Gastroesophageal sphincter (tissue), 3 donors: ENCODE measurements around the gene GOLGA6A.

Source experiments
- EP300 ChIP-seq: sonication (generic); formaldehyde crosslinking; IDR thresholded peaks from one replicate; pipeline ENCODE4 v1.6.1; 2017; ENCODE audit warnings: antibody characterized with exemption, mild to moderate bottlenecking
- POLR2A ChIP-seq, 2 donors: fragments of 450-650 bp; IDR thresholded peaks; one replicate each; pipeline ENCODE4 v1.6.1; 2017; ENCODE audit warnings: antibody characterized with exemption in 2 of 2, mild to moderate bottlenecking in 2 of 2, moderate library complexity in 1 of 2
- POLR2AphosphoS5 ChIP-seq: sonication (generic); formaldehyde crosslinking; IDR thresholded peaks from one replicate; pipeline ENCODE4 v1.6.1; 2017; ENCODE audit warnings: antibody characterized with exemption
- TF ChIP-seq, protein P1 (sequence below), 4 experiments: fragments of 200-600 bp in 2 of 4; fragments of 450-650 bp in 2 of 4; sonication (generic) in 1 of 4; IDR thresholded peaks; one replicate each; pipeline ENCODE4 v1.5.1; 2017 to 2019; ENCODE audit warnings: antibody characterized with exemption in 4 of 4, mild to moderate bottlenecking in 2 of 4, moderate library complexity in 2 of 4

DNA sequence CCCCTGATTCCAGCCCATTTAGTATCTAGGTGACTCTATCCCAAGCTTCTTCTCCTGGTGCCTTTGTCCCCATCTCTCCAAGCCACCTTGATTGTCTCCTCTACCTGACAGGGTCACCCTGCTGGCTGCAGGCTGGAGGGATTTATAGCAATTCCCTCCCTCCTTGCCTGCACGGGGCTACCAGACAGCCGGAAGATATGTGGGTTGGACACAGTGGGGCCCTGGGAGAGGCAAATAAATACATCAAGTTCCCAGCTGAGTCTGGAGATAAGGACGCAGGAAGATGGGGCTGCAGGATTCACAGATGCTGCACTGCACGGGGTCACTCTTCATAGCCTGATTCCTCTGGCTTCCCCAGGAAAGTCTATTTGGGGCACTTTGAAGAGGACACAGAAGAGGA, 38.7 kb upstream of the GOLGA6A start:
- TF ChIP-seq, protein P1, sequence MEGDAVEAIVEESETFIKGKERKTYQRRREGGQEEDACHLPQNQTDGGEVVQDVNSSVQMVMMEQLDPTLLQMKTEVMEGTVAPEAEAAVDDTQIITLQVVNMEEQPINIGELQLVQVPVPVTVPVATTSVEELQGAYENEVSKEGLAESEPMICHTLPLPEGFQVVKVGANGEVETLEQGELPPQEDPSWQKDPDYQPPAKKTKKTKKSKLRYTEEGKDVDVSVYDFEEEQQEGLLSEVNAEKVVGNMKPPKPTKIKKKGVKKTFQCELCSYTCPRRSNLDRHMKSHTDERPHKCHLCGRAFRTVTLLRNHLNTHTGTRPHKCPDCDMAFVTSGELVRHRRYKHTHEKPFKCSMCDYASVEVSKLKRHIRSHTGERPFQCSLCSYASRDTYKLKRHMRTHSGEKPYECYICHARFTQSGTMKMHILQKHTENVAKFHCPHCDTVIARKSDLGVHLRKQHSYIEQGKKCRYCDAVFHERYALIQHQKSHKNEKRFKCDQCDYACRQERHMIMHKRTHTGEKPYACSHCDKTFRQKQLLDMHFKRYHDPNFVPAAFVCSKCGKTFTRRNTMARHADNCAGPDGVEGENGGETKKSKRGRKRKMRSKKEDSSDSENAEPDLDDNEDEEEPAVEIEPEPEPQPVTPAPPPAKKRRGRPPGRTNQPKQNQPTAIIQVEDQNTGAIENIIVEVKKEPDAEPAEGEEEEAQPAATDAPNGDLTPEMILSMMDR (IDR thresholded peaks at IDR 0.05) = no peak
- TF ChIP-seq POLR2A (IDR thresholded peaks at IDR 0.05) (no peak), EP300 (no peak), POLR2AphosphoS5 (no peak)
